Cardiac muscle cell (in vitro differentiated cells and primary cell): ENCODE measurements around the gene NTRK3. TPM values are rescaled to one million over a fixed set of nuclear protein-coding genes. Genes with fewer than 3 reads are reported as not detected.
"Not testable (repeated sequence)": the region's sequence is repeated elsewhere in the genome, so short reads cannot be mapped to it uniquely, and the experiment has no call there.

Experiments used
- DNase-seq, 2 donors: peaks; one replicate each; pipeline versions ENCODE4 v3.0.0 to v3.0.0-alpha.2; 2010 to 2017; ENCODE audit warnings: low read depth in 1 of 2, low spot score in 1 of 2
- H3K27ac ChIP-seq: fragments of 200-600 bp; sonication (generic); 2 replicates; pipeline ENCODE4 v1.5.1; 2016
- H3K27me3 ChIP-seq: fragments of 200-600 bp; sonication (generic); 2 replicates; pipeline ENCODE4 v1.6.0; 2016; ENCODE audit warnings: control low read depth
- H3K36me3 ChIP-seq: fragments of 200-600 bp; sonication (generic); 2 replicates; pipeline ENCODE4 v1.5.1; 2016; ENCODE audit warnings: control low read depth
- H3K4me1 ChIP-seq: fragments of 200-600 bp; sonication (generic); 2 replicates; pipeline ENCODE4 v1.8.1; 2017; ENCODE audit warnings: low read depth, mild to moderate bottlenecking, mixed run types
- H3K4me3 ChIP-seq: fragments of 200-600 bp; sonication (generic); 2 replicates; pipeline ENCODE4 v1.5.1; 2016; ENCODE audit warnings: mild to moderate bottlenecking
- H3K9me3 ChIP-seq: fragments of 200-600 bp; sonication (generic); 2 replicates; pipeline ENCODE4 v1.5.1; 2017; ENCODE audit warnings: low read depth, mild to moderate bottlenecking, control low read depth
- CTCF ChIP-seq: IDR thresholded peaks from 2 replicates; pipeline ENCODE4 v1.5.1; 2012; ENCODE audit warnings: low read depth, mild to moderate bottlenecking, low read length
- polyA plus RNA-seq: library from polyadenylated mRNA; unstranded; fragments of >200 nt; fragmentation: Nextera tagmentation; extraction: Ambion mirVana; gene quantifications from 2 replicates; pipeline ENCODE4 v1.2.1, GENCODE V29; 2016
- total RNA-seq: library from RNA; depleted of rRNA; stranded (reverse); fragments of >200 nt; gene quantifications from 2 replicates; pipeline ENCODE4 v1.2.3, GENCODE V29; 2016

The NTRK3 gene
- total and polyA plus RNA-seq, 2 experiments from 2014 or later, result 3.3 to 6.2 TPM

GRCh38 chr15:88075102-88075501 lies 181.4 kb downstream of the NTRK3 start:
- no peak for TF ChIP-seq CTCF
- H3K9me3 ChIP-seq, result no peaks in the 10 kb centered on the region
- H3K27me3 ChIP-seq, result no peaks in the 10 kb centered on the region
- DNase-seq, result no peak
- no peaks in the 10 kb centered on the region for H3K36me3 ChIP-seq
- no peak overlapping the region for H3K27ac ChIP-seq
- no peaks in the 10 kb centered on the region for H3K4me1 ChIP-seq
- no peak overlapping the region for H3K4me3 ChIP-seq

DNA sequence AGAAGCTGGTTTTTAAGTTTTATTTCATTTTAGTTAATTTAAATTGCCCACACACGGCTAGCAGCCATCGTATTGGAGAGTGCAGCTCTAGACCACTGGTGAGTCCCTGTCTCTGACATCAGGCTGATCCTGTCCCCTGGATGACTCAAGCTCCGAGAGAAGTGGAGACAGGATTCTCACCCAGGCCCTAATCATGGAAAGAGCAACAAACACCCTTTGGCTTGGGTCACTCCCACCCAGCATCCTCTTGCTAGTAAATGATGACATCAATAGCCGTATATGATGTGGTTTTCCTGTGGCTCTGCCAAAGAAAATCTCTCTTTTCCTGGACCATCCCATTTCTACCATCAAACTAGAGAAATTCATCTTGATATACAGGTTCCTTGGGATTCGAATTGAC lies 182.2 kb downstream of the NTRK3 start:
- Histone ChIP-seq H3K4me1 (no peaks in the 10 kb centered on the region), H3K36me3 (no peaks in the 10 kb centered on the region), H3K4me3 (no peak overlapping the region), H3K27me3 (no peaks in the 10 kb centered on the region), H3K27ac (no peak overlapping the region), H3K9me3 (no peaks in the 10 kb centered on the region)
- peak in 1 of 2 donors; percentile 3 for DNase-seq
- no peak for TF ChIP-seq CTCF

DNA sequence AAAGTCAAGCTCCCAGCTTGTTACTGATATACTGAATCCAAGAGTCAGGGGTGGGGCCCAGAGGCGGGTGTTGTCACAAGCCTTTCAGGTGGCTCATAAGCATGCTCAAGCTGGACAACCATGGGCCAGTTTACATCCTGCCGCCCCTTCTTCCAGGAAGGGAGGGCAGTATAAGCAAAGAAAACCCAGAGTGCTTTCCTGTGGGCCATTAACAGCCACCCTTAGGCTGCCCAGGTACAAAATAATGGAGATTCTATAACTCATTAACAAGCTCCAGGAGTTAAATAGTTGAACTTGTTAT lies 183.2 kb downstream of the NTRK3 start:
- no peaks in the 10 kb centered on the region for H3K36me3 ChIP-seq
- H3K4me3 ChIP-seq, result no peak overlapping the region
- TF ChIP-seq CTCF, result no peak
- no peaks in the 10 kb centered on the region for H3K27me3 ChIP-seq
- H3K4me1 ChIP-seq, result no peaks in the 10 kb centered on the region
- no peak overlapping the region for H3K27ac ChIP-seq
- no peaks in the 10 kb centered on the region for H3K9me3 ChIP-seq
- DNase-seq, result no peak

GRCh38 chr15:88072598-88073390 lies 183.7 kb downstream of the NTRK3 start:
- no peak overlapping the region for H3K27ac ChIP-seq
- H3K4me3 ChIP-seq, result no peak overlapping the region
- H3K4me1 ChIP-seq, result no peaks in the 10 kb centered on the region
- DNase-seq, result no peak
- H3K27me3 ChIP-seq, result no peaks in the 10 kb centered on the region
- TF ChIP-seq CTCF, result no peak
- no peaks in the 10 kb centered on the region for H3K36me3 ChIP-seq
- H3K9me3 ChIP-seq, result no peaks in the 10 kb centered on the region

- H3K27ac ChIP-seq, H3K9me3 ChIP-seq, H3K4me3 ChIP-seq, H3K27me3 ChIP-seq, H3K36me3 ChIP-seq, DNase-seq, H3K4me1 ChIP-seq: not testable (repeated sequence)
Measured at GRCh38 chr15:88072133-88072532, 184.4 kb downstream of the NTRK3 start.

DNA sequence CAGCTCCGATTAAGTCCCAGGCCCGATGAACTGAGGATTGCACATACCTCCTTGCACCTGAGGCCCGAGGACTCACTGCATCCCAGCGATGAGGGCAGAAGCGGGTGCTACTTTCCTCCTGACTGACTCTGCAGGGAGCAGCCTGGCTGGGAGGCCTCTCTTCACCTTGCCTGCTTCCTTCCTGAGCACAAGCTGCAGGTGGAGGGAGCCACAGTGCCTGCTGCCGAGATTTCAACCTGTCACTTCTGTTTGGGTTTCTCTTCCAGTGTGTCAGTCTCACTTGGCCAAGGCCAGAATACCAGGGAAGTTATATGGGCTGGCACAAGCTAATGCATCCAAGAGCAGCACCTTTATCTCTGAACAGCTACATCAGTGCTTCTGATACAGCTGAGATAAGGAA lies 185.4 kb downstream of the NTRK3 start:
- no peak for DNase-seq
- no peak overlapping the region for H3K4me3 ChIP-seq
- no peak for TF ChIP-seq CTCF
- no peak overlapping the region for H3K27ac ChIP-seq
- no peaks in the 10 kb centered on the region for H3K4me1 ChIP-seq
- no peaks in the 10 kb centered on the region for H3K9me3 ChIP-seq
- H3K36me3 ChIP-seq, result no peaks in the 10 kb centered on the region
- H3K27me3 ChIP-seq, result no peaks in the 10 kb centered on the region
